GM19395 (cell line): ENCODE results near the gene VWF.
"Not testable (repeated sequence)": the region's sequence is repeated elsewhere in the genome, so short reads cannot be mapped to it uniquely, and the experiment has no call there.

Experiments used
- ATAC-seq: cut with Tn5 transposase; IDR thresholded peaks from one replicate; pipeline ENCODE4 v1.9.1; 2021; ENCODE audit warnings: mild to moderate bottlenecking, moderate library complexity; ENCODE audit not compliant: unreplicated experiment

The VWF gene

GRCh38 chr12:6124411-6125309, at the start of gene VWF:
Gene VWF (minus strand): TSS chr12:6124670. CDS start chr12:6123196, 1,474 bp downstream.
- no peak for ATAC-seq

GRCh38 chr12:6172862-6173261, 48.4 kb upstream of the VWF start:
- no peak for ATAC-seq

GRCh38 chr12:6172086-6172485, 47.6 kb upstream of the VWF start:
- ATAC-seq = no peak

- ATAC-seq = no peak
Measured at GRCh38 chr12:6171409-6172015, 47.0 kb upstream of the VWF start.

GRCh38 chr12:6167327-6168280, 43.1 kb upstream of the VWF start:
- ATAC-seq = peak; percentile 72

- no peak for ATAC-seq
Measured at GRCh38 chr12:6166808-6167207, 42.3 kb upstream of the VWF start.

GRCh38 chr12:6165395-6165794, 40.9 kb upstream of the VWF start:
- ATAC-seq = no peak

GRCh38 chr12:6163416-6164060, 39.1 kb upstream of the VWF start:
- ATAC-seq = no peak

GRCh38 chr12:6161124-6161882, 36.8 kb upstream of the VWF start:
- no peak for ATAC-seq

- not testable (repeated sequence) for ATAC-seq
Measured at GRCh38 chr12:6160049-6160649, 35.7 kb upstream of the VWF start.

GRCh38 chr12:6159166-6160011, 34.9 kb upstream of the VWF start:
- not testable (repeated sequence) for ATAC-seq

- no peak for ATAC-seq
Measured at GRCh38 chr12:6158749-6159148, 34.3 kb upstream of the VWF start.

GRCh38 chr12:6158255-6158654, 33.8 kb upstream of the VWF start:
- ATAC-seq = no peak

- no peak for ATAC-seq
Measured at GRCh38 chr12:6157482-6157881, 33.0 kb upstream of the VWF start.

- ATAC-seq = no peak
Measured at GRCh38 chr12:6154730-6155459, 30.4 kb upstream of the VWF start.

GRCh38 chr12:6148722-6149121, 24.3 kb upstream of the VWF start:
- ATAC-seq = not testable (repeated sequence)

- no peak for ATAC-seq
Measured at GRCh38 chr12:6148061-6148460, 23.6 kb upstream of the VWF start.

GRCh38 chr12:6146951-6147350, 22.5 kb upstream of the VWF start:
- no peak for ATAC-seq
